MCF 10A (cell line): ENCODE results near the gene AGPS. TPM values are rescaled to one million over a fixed set of nuclear protein-coding genes. Genes with fewer than 3 reads are reported as not detected.

Experiments used
- BruUV-seq: library from RNA; stranded (reverse); fragments of 400-500 nt; replicated peaks from 2 replicates; lab custom pipeline; 2021; lab: Mats Ljungman, UMichigan
- CTCF ChIA-PET: fragments of 300-600 bp; sonication (Branson Sonifier 250); formaldehyde crosslinking; extraction: SDS; loops from one replicate; lab custom pipeline; 2021; ENCODE audit warnings: antibody characterized with exemption, inconsistent platforms; lab: Yijun Ruan, JAX
- POLR2A ChIA-PET: fragments of 300-600, 350-650 bp; sonication (Branson Sonifier 250); formaldehyde crosslinking; extraction: SDS; loops from one replicate; lab custom pipeline; 2020; ENCODE audit warnings: antibody characterized with exemption, inconsistent platforms; lab: Yijun Ruan, JAX
- DNase-seq: peaks from one replicate; pipeline ENCODE4 v3.0.0-alpha.2; 2018; ENCODE audit not compliant: unreplicated experiment
- H3K27ac Mint-ChIP-seq: one replicate; pipeline ENCODE4 v1.8.0; 2022; ENCODE audit warnings: mild to moderate bottlenecking, low read depth, mixed read lengths; ENCODE audit not compliant: unreplicated experiment
- H3K27me3 Mint-ChIP-seq: one replicate; pipeline ENCODE4 v1.8.0; 2022; ENCODE audit warnings: mixed read lengths; ENCODE audit not compliant: insufficient read depth, unreplicated experiment
- H3K36me3 Mint-ChIP-seq: one replicate; pipeline ENCODE4 v1.8.0; 2022; ENCODE audit warnings: mild to moderate bottlenecking, moderate library complexity, mixed read lengths; ENCODE audit not compliant: insufficient read depth, unreplicated experiment
- H3K4me1 Mint-ChIP-seq: one replicate; pipeline ENCODE4 v1.8.0; 2022; ENCODE audit warnings: mixed read lengths; ENCODE audit not compliant: insufficient read depth, unreplicated experiment
- H3K4me3 Mint-ChIP-seq: one replicate; pipeline ENCODE4 v1.8.0; 2022; ENCODE audit warnings: mild to moderate bottlenecking, moderate library complexity, mixed read lengths; ENCODE audit not compliant: unreplicated experiment
- H3K9me3 Mint-ChIP-seq: one replicate; pipeline ENCODE4 v1.8.0; 2022; ENCODE audit warnings: mixed read lengths; ENCODE audit not compliant: unreplicated experiment
- CTCF ChIP-seq: fragments of 200-600 bp; IDR thresholded peaks from one replicate; pipeline ENCODE4 v1.8.0; 2022; ENCODE audit warnings: antibody characterized with exemption, mild to moderate bottlenecking; ENCODE audit not compliant: unreplicated experiment
- intact Hi-C: fragments of 100-400 bp; cut with micrococcal nuclease; formaldehyde crosslinking; loops from 2 replicates; pipeline ENCODE4 v1.14.1; 2022
- total RNA-seq: library from RNA; stranded (reverse); gene quantifications from 2 replicates; pipeline ENCODE4 v1.2.3, GENCODE V29; 2022

AGPS gene
- total RNA-seq, 1 experiment from 2014 or later = 49.5 TPM

GRCh38 chr2:177525351-177525924, 132.9 kb downstream of the AGPS start:
- intact Hi-C loops = no loop called here

GRCh38 chr2:177528351-177528933, 135.9 kb downstream of the AGPS start:
- CTCF ChIA-PET = interaction anchor here (0.6 kb wide), 2 partner anchors 191 to 864 kb away, joined by 3 to 4 read pairs; no protein-coding TSS in a partner anchor
- no peaks in the 10 kb centered on the region for H3K4me1 Mint-ChIP-seq
- POLR2A ChIA-PET = no interaction called here

More at GRCh38 chr2:177525351-177525924, 132.9 kb downstream of the AGPS start:
- H3K36me3 Mint-ChIP-seq = peaks cover 31% of the 10 kb centered on the region
- no peak overlapping the region for H3K27ac Mint-ChIP-seq
- H3K9me3 Mint-ChIP-seq = no peaks in the 10 kb centered on the region
- H3K27me3 Mint-ChIP-seq = no peaks in the 10 kb centered on the region
- CTCF ChIA-PET = interaction anchor here (0.9 to 1.4 kb wide), 2 partner anchors 26 to 79 kb away, joined by 3 read pairs; no protein-coding TSS in a partner anchor
- no peak overlapping the region for H3K4me3 Mint-ChIP-seq
- TF ChIP-seq CTCF = no peak
- POLR2A ChIA-PET = interaction anchor here (0.6 to 1.0 kb wide), 3 partner anchors 10 to 973 kb away, joined by 3 to 4 read pairs (median 3); no protein-coding TSS in a partner anchor
- H3K4me1 Mint-ChIP-seq = no peaks in the 10 kb centered on the region
- DNase-seq = no peak
- BruUV-seq = no TSS peak

GRCh38 chr2:177529166-177529565, 136.6 kb downstream of the AGPS start:
- H3K36me3 Mint-ChIP-seq = peaks cover 23% of the 10 kb centered on the region
- TF ChIP-seq CTCF = no peak
- no peaks in the 10 kb centered on the region for H3K27me3 Mint-ChIP-seq
- no peak overlapping the region for H3K27ac Mint-ChIP-seq
- H3K4me1 Mint-ChIP-seq = no peaks in the 10 kb centered on the region
- no peak for DNase-seq
- CTCF ChIA-PET = interaction anchor here (0.6 kb wide), 2 partner anchors 192 to 863 kb away, joined by 3 to 4 read pairs; no protein-coding TSS in a partner anchor
- no peaks in the 10 kb centered on the region for H3K9me3 Mint-ChIP-seq
- no TSS peak for BruUV-seq
- H3K4me3 Mint-ChIP-seq = no peak overlapping the region
- intact Hi-C loops = no loop called here
- POLR2A ChIA-PET = no interaction called here

More at GRCh38 chr2:177528351-177528933, 135.9 kb downstream of the AGPS start:
- no peak overlapping the region for H3K27ac Mint-ChIP-seq
- DNase-seq = no peak
- no peak for TF ChIP-seq CTCF
- peaks cover 30% of the 10 kb centered on the region for H3K36me3 Mint-ChIP-seq
- intact Hi-C loops = no loop called here
- no peaks in the 10 kb centered on the region for H3K27me3 Mint-ChIP-seq
- no peak overlapping the region for H3K4me3 Mint-ChIP-seq
- H3K9me3 Mint-ChIP-seq = no peaks in the 10 kb centered on the region
- no TSS peak for BruUV-seq

GRCh38 chr2:177530561-177530960, 138.0 kb downstream of the AGPS start:
- intact Hi-C loops = no loop called here
- peaks cover 12% of the 10 kb centered on the region for H3K36me3 Mint-ChIP-seq
- no peak overlapping the region for H3K27ac Mint-ChIP-seq
- H3K9me3 Mint-ChIP-seq = no peaks in the 10 kb centered on the region
- CTCF ChIA-PET = no interaction called here
- H3K27me3 Mint-ChIP-seq = no peaks in the 10 kb centered on the region
- no peaks in the 10 kb centered on the region for H3K4me1 Mint-ChIP-seq
- DNase-seq = no peak
- TF ChIP-seq CTCF = no peak
- POLR2A ChIA-PET = interaction anchor here (0.6 kb wide), 1 partner anchor 25 kb away, joined by 3 read pairs; no protein-coding TSS in a partner anchor
- no peak overlapping the region for H3K4me3 Mint-ChIP-seq
- no TSS peak for BruUV-seq
